GM21526 (cell line): Measurements from ENCODE around the gene UPF1.

Experiments used
- ATAC-seq: cut with Tn5 transposase; IDR thresholded peaks from one replicate; pipeline ENCODE4 v1.9.1; 2021; ENCODE audit warnings: moderate library complexity; ENCODE audit not compliant: unreplicated experiment, low FRiP score

UPF1 gene

GRCh38 chr19:18868380-18869022 lies 36.7 kb downstream of the UPF1 start:
- ATAC-seq: no peak

DNA sequence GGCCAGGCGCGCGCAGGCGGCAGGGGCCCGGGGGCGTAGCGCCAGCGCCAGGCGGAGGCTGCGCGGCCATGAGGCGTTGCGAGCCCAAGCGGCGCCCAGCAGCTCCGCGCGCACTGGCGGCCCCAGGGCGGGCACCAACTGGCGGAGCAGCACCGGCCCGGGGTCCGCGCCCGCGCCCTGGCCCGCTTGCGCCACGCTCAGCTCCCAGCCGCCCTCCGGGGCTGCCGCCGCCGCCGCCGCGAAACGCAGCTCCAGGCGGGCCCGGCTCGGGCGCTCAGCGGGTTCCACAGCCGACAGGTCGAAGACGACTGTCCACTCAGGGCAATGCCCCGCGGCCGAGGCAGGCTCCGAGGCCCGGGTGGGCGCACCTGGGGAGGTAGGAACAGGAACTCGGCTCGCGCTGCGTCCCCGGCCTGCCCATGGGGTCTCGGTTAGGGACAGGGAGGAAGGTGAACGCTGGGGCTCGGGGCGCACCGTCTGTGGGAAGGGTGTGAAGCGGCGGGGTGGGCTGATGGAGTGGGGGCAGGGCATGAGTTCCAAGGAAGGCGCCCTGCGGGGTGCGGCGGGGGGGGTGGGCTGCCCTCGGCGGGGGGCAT lies 37.4 kb downstream of the UPF1 start:
- no peak for ATAC-seq

DNA sequence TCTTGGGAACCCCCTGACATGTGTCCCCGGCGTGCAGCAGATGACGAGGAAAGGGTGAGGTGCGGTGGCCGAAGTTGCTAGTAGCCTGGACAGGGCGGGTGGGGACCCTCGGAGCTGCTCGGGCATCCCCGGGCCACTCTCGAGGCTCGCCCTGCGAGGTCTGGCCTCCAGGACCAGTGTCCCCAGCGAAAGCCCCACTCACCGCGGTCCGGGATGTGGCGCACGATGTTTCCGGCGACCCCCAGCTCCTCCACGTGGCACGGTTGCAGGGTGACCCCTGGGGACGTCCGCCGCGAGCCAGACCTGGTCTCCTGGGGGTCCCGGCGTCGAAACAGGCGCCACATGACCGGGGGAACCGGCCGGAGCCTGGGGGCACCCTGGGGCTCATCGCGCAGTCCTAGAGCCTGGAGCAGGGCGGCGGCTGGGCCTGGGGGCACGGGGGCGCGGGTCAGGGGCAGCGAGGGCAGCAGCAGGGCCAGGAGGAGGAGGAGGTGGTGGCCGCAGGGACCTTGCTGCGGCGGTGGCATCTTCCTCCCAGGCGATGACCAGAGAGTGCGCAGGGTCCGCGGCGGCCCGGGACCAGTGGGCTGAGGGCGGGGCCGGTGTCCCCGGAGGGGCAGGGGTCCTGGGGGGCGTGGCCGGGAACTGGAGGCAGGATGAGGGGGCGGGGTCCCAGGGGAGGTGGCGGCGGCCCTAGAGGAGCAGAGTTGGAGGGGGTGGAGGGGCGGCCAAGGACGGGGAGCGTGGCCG lies 38.2 kb downstream of the UPF1 start:
- no peak for ATAC-seq

GRCh38 chr19:18870531-18871172 lies 38.9 kb downstream of the UPF1 start:
- no peak for ATAC-seq

DNA sequence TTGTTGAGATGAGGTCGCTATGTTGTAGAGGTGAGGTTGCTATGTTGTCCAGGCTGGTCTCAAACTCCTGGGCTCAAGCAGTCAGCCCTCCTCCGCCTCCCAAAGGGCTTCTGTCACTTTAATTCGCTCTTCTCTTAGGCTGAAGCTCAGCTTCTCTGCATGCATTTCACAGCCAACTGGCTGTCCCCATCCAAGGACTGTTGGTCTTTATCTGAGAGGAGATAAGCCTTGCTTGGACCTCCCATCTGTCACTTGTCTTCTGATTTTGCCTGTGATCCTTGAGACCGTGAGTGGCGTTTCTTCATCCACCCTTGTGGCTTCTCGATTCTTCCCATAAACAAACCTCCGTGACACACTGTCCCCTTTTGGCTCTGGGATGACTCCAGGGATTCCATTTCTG lies 39.8 kb downstream of the UPF1 start:
- ATAC-seq: no peak

- no peak for ATAC-seq
Observed at GRCh38 chr19:18875726-18876125, 44.0 kb downstream of the UPF1 start.

GRCh38 chr19:18876865-18877264 lies 45.1 kb downstream of the UPF1 start:
- ATAC-seq: no peak

GRCh38 chr19:18878058-18878797 lies 46.5 kb downstream of the UPF1 start:
- no peak for ATAC-seq

GRCh38 chr19:18878858-18879578 lies 47.3 kb downstream of the UPF1 start:
- ATAC-seq: no peak

DNA sequence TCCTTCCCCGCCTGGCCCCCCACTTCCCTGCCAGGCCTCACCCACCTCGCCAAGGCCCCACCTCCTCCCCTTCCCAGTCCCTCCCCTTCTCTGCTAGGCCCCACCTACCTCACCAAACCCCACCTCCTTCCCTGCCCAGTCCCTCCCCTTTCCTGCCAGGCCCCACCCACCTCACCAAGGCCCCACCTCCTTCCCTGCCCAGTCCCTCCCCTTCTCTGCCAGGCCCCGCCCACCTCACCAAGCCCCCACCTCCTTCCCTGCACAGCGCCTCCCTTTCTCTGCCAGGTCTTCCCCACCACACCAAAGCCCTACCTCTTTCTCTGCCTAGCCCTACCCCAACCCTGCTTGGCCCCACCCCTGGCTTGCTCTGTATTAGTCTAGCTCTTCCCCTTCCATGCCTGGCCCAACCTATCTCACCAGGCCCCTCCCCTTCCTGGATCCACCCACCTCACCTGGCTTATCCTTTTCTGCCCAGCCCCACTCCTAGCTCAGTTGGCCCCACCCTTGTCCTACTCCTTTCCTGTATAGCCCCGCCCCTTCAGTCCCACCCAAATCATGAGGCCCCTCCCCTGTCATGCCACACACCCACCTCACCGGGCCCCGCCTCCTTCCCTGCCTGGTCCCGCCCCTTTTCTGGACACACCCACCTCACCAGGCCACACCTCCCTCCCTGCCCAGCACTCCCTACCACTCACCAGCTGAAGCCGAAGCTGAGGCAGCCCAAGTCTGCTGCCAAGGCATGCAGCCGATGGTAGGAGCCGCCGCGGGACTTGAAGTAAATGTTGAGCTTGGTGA lies 48.0 kb downstream of the UPF1 start:
- ATAC-seq: no peak

GRCh38 chr19:18881491-18881890 lies 49.7 kb downstream of the UPF1 start:
- no peak for ATAC-seq

- no peak for ATAC-seq
Observed at GRCh38 chr19:18883526-18884304, 52.0 kb downstream of the UPF1 start.

DNA sequence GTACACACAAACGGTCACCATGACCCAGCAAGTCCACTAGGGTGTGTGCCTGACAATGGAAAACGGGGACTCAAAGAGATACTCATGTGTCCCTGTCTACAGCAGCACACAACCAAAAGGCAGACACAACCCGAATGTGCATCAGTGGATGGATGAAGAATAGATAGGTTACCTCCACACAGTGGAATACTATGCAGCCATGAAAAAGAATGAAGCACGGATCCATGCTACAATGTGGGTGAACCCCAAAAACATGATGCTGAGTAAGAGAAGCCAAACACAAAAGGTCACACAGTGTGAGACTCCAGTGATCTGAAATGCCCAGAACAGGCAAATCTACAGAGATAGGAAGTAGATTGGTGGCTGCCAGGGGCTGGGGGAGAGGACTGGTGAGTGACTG lies 55.2 kb downstream of the UPF1 start:
- ATAC-seq: no peak

DNA sequence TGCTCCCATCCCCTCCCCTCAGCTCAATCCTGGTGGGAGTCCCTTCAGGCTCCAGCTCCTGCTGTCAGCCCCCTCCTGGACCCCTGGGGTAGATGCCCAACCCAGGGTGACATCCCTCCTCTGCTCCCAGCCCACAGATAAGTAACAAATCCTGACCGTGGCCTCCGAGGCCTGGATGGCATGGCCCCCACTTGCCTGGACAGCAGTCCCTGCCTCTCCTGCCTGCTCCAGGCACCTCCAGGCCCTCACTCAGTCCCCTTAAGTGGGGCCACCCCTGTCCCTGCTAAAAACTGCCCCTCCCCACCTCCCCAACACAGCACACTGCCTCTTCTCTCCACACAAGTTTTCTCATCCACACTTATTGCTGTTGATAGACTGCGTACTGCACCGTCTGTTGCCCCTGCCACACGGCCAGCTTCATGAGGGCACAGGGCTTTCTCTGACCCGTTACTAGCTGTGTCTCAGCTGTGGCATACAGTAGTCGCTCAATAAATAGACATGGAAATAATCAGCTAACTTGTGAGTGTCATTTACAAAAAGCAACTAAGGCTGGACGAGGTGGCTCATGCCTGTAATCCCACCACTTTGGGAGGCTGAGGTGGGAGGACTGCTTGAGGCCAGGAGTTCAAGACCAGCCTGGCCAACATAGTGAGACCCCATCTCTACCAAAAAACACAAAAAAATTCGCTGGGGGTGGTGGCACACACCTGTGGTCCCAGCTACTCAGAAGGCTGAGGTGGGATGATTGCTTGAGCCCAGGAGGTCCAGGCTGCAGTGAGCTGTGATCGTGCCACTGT lies 58.4 kb downstream of the UPF1 start:
- ATAC-seq: no peak

DNA sequence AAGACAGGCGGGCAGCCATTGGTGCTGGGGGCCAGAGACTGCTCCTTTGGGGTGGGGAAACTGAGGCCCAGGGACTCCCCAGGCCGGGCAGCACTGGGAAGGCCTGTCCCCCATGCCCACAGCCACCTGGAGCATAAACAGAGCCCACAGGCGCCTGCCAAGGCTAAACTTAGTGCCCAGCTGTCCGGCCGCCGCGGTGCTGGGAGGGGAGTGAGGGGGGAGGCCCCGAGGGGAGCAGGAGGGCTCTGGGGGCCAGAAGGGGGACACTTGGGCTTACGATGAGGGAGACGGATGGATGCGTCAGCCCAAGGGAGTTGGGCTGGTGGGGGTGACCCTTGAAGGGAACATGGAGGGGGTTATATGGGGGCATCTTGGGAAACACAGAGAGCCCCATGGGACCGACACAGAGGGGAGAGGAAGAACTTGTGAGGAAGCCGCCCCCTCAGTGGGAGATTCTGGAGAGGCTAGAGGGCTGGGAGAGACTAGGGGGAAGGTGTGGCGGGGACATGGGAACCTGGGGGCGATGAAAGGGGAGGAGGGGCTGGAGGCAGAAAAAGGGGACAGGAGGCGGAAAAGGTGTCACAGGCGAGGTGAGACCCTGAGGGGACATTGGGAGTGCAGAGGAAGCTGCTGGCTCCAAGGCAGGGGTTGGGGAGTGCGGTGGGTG lies 62.0 kb downstream of the UPF1 start:
- ATAC-seq: no peak

GRCh38 chr19:18894254-18895037 lies 62.7 kb downstream of the UPF1 start:
- no peak for ATAC-seq
